HepG2 (cell line): Measurements from ENCODE around the gene TAAR9. TPM values are rescaled to one million over a fixed set of nuclear protein-coding genes. Genes with fewer than 3 reads are reported as not detected.
A peak's percentile ranks its signal among the peaks of the same experiment; 100 is the strongest.

Experiments used
- ATAC-seq: fragments of 200-7000 bp; cut with Tn5 transposase; 3 replicates; pipeline ENCODE4 v1.9.1; 2020; ENCODE audit warnings: mild to moderate bottlenecking, moderate library complexity
- BruUV-seq: library from RNA; stranded (reverse); fragments of 400-500 nt; replicated peaks from 2 replicates; lab custom pipeline; 2021; lab: Mats Ljungman, UMichigan
- CTCF ChIA-PET: fragments of 300-600 bp; formaldehyde crosslinking; extraction: SDS; loops from one replicate; lab custom pipeline; 2021; ENCODE audit warnings: low total read pairs, inconsistent platforms, low intra/inter-chr PET ratio; lab: Yijun Ruan, JAX
- POLR2A ChIA-PET: fragments of 350-600 bp; sonication (Branson Sonifier 250); formaldehyde crosslinking; loops from one replicate; lab custom pipeline; 2020; ENCODE audit warnings: antibody characterized with exemption, inconsistent platforms; lab: Yijun Ruan, JAX
- DNase-seq: peaks from one replicate; pipeline ENCODE4 v3.0.0-alpha.2; 2015; ENCODE audit warnings: low spot score
- FAIRE-seq: peaks from 3 replicates; lab custom pipeline; 2011; peaks lifted over from hg19 to GRCh38; lab: Jason Lieb, UNC
- H2AFZ ChIP-seq: one replicate; pipeline ENCODE4 v1.6.1; 2011; ENCODE audit warnings: low read length, inconsistent platforms
- H3K27ac ChIP-seq: fragments of 300-600 bp; 3 replicates; pipeline ENCODE4 v1.8.0; 2011; ENCODE audit warnings: mixed run types, mild to moderate bottlenecking, mixed read lengths, low read length, inconsistent platforms; ENCODE audit not compliant: insufficient read depth; ENCODE audit errors: extremely low read length
- H3K27me3 ChIP-seq, 2 experiments: fragments of 200-600 bp in 1 of 2; 2 replicates in 1 of 2; 3 replicates in 1 of 2; pipeline versions ENCODE4 v1.6.0 to v1.8.0; 2011; ENCODE audit warnings: low read length in 2 of 2, mild to moderate bottlenecking in 2 of 2, moderate library complexity in 2 of 2, inconsistent platforms in 1 of 2; ENCODE audit not compliant: insufficient read depth in 2 of 2, control insufficient read depth in 1 of 2
- H3K36me3 ChIP-seq, 2 experiments: fragments of 200-600 bp in 1 of 2; replicated peaks in 1 of 2; 2 replicates in 1 of 2; 3 replicates in 1 of 2; pipeline versions ENCODE4 v1.5.1 to v1.8.0; 2011; ENCODE audit warnings: low read length in 2 of 2, inconsistent platforms in 1 of 2; ENCODE audit not compliant: insufficient read depth in 2 of 2, control insufficient read depth in 1 of 2
- H3K4me1 ChIP-seq: 2 replicates; pipeline ENCODE4 v1.5.1; 2012; ENCODE audit warnings: low read length, inconsistent platforms; ENCODE audit not compliant: insufficient read depth
- H3K4me2 ChIP-seq: 2 replicates; pipeline ENCODE4 v1.6.0; 2011; ENCODE audit warnings: low read depth, low read length, inconsistent platforms
- H3K4me3 ChIP-seq, 3 experiments: fragments of 200-600 bp in 1 of 3; sonication (generic), shearing (Covaris generic) in 1 of 3; replicated peaks in 1 of 3; 2 replicates each; pipeline ENCODE4 v1.5.1; 2011 to 2016; ENCODE audit warnings: low read length in 3 of 3, inconsistent platforms in 2 of 3, low read depth in 2 of 3, mild to moderate bottlenecking in 2 of 3, control low read depth in 1 of 3, mixed read lengths in 1 of 3; ENCODE audit not compliant: insufficient read depth in 1 of 3
- H3K79me2 ChIP-seq: one replicate; pipeline ENCODE4 v1.6.1; 2011; ENCODE audit warnings: low read length, inconsistent platforms; ENCODE audit not compliant: insufficient read depth
- H3K9ac ChIP-seq: 2 replicates; pipeline ENCODE4 v1.6.0; 2011; ENCODE audit warnings: mild to moderate bottlenecking, low read depth, low read length, inconsistent platforms; ENCODE audit not compliant: insufficient read depth
- H3K9me3 ChIP-seq: 2 replicates; pipeline ENCODE4 v1.5.1; 2012; ENCODE audit warnings: mild to moderate bottlenecking, low read length
- H4K20me1 ChIP-seq: 2 replicates; pipeline ENCODE4 v1.6.0; 2011; ENCODE audit warnings: inconsistent platforms, mild to moderate bottlenecking, low read length, moderate library complexity; ENCODE audit not compliant: insufficient read depth
- ASH2L ChIP-seq: fragments of 300-600, 200-600 bp; sonication (generic); IDR thresholded peaks from 2 replicates; pipeline ENCODE4 v1.7.0; 2017; ENCODE audit warnings: low read depth, mild to moderate bottlenecking, moderate library complexity, mixed read lengths, low read length; ENCODE audit not compliant: insufficient read length
- KLF9 ChIP-seq: IDR thresholded peaks from 2 replicates; pipeline ENCODE4 v1.6.1; 2016; ENCODE audit warnings: low read depth
- SIN3B ChIP-seq: fragments of 150-350 bp; IDR thresholded peaks from 2 replicates; pipeline ENCODE4 v1.6.1; 2014; ENCODE audit warnings: low read length
- SIX1 ChIP-seq: sonication (generic); formaldehyde crosslinking; IDR thresholded peaks from 2 replicates; pipeline ENCODE4 v1.4.0; 2020; ENCODE audit warnings: missing genetic modification reagents, borderline replicate concordance
- ZNF253 ChIP-seq: sonication (generic); formaldehyde crosslinking; IDR thresholded peaks from 2 replicates; pipeline ENCODE4 v1.8.0; 2022; ENCODE audit warnings: mild to moderate bottlenecking, missing genetic modification reagents, borderline replicate concordance
- ZNF296 ChIP-seq: sonication (generic); formaldehyde crosslinking; conservative IDR thresholded peaks from 2 replicates; pipeline ENCODE4 v1.5.0; 2020; ENCODE audit warnings: mild to moderate bottlenecking, missing genetic modification reagents
- ZNF780A ChIP-seq: sonication (generic); formaldehyde crosslinking; IDR thresholded peaks from 2 replicates; pipeline ENCODE4 v1.8.0; 2022; ENCODE audit warnings: mild to moderate bottlenecking, missing genetic modification reagents, moderate library complexity
- ZNF782 ChIP-seq: sonication (generic); formaldehyde crosslinking; IDR thresholded peaks from 2 replicates; pipeline ENCODE4 v1.4.0; 2020; ENCODE audit warnings: missing genetic modification reagents, mild to moderate bottlenecking, borderline replicate concordance
- WGBS: methylation state at CpG from one replicate; pipeline ENCODE4 v1.1.6; 2017; ENCODE audit warnings: low lambda C conversion rate; 5-methylcytosine and 5-hydroxymethylcytosine counted together
- in situ Hi-C: cut with HindIII; loops from 2 replicates; pipeline ENCODE4 v1.10.0; 2017; ENCODE audit warnings: low pct_unique_long_range_greater_than_20kb; ENCODE audit not compliant: extremely low pct_ligation_motif_present
- intact Hi-C: fragments of 100-400 bp; cut with micrococcal nuclease; formaldehyde crosslinking; loops from one replicate; pipeline ENCODE4 v1.10.0; 2022; ENCODE audit not compliant: unreplicated experiment
- polyA plus RNA-seq, 8 experiments: library from polyadenylated mRNA; depleted of rRNA in 3 of 8; stranded (reverse) in 7 of 8; unstranded in 1 of 8; fragments of >200 nt; fragmentation: Illumina TruSeq in 4 of 8; extraction: Trizol in 4 of 8; gene quantifications; 2 replicates each; pipeline versions ENCODE4 v1.2.1 to v1.2.3, GENCODE V29; 2011 to 2016; ENCODE audit warnings: low read depth in 4 of 8, missing spikeins in 1 of 8, mixed read lengths in 1 of 8; ENCODE audit not compliant: insufficient read depth in 1 of 8
- total RNA-seq, 5 experiments: library from RNA; depleted of rRNA; stranded (reverse); fragments of >200 nt; fragmentation: Illumina TruSeq; extraction: Trizol; gene quantifications; 2 replicates each; pipeline ENCODE4 v1.2.3, GENCODE V29; 2016; ENCODE audit warnings: low read depth in 1 of 5
- TF ChIP-seq, protein P1 (sequence below): sonication (generic); formaldehyde crosslinking; IDR thresholded peaks from 2 replicates; pipeline ENCODE4 v1.8.1; 2023; ENCODE audit warnings: mild to moderate bottlenecking, inconsistent platforms, moderate library complexity, missing genetic modification reagents, borderline replicate concordance
- TF ChIP-seq, protein P2 (sequence below): sonication (generic); formaldehyde crosslinking; conservative IDR thresholded peaks from 2 replicates; pipeline ENCODE4 v1.4.0; 2020; ENCODE audit warnings: missing genetic modification reagents
- TF ChIP-seq, protein P3 (sequence below): sonication (generic); formaldehyde crosslinking; IDR thresholded peaks from 2 replicates; pipeline ENCODE4 v1.4.0; 2020; ENCODE audit warnings: mild to moderate bottlenecking, missing genetic modification reagents
- TF ChIP-seq, protein P4 (sequence below): sonication (generic); formaldehyde crosslinking; IDR thresholded peaks from 2 replicates; pipeline ENCODE4 v1.9.0; 2021; ENCODE audit warnings: missing genetic modification reagents, mild to moderate bottlenecking, borderline replicate concordance

Gene TAAR9
- total and polyA plus RNA-seq, 2 of the 13 experiments (the other 11 are each of a cell fraction or from before 2014, with no cell fraction given): 0.07 TPM; not detected in 1

DNA sequence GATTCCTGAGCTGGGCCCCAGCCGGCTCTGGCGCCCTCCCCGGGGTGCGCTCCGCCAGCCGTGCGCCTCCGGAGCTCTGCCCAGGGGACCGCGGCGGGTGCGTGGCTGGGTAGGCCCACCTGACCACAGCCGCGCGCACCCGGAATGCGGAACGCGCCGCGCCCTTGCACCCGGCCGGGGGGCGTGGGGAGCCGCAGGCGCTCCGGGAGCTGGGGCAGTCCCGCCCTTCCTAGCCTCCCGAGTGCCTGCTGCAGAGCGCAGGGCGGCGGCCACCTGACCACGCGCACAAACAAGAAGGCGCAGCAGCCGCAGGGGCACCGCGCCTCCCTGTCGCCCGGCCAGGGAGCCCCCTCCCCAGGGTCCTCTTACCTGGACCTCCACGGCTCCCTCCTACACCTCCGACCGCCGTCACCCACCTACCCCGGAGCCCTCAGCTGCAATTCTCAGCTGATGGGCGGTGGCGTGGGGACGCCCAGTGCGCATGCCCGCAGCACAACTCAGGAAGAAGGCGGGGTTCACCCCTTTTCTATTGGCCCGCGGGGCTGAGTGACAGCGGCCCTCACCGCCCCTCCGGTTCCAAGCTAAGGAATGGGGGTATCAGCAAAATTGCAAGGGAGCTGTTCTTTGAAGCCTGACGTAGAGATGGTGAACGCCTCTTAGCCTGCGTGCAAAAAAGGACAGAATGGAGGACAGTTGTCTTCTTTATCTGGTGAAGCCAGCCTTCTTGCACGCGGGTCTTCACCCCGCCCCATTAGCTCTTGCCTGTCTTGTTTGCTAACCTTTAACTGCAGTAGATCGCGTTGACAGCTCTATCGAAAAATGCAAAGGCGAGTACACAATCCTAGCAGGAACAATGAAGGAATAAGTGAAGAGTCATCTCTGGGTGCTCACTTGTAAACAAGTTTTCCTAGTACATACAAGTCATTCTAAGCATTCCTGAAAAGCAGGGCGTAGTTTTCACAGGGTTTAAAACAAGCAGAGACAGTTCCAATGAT is 25.1 kb upstream of the TAAR9 start, which contains the start of gene STX7:
TSS of gene STX7 (minus strand) at position 479 of the 995 bp plus-strand sequence. CDS start 9,586 bp downstream, outside the sequence.
- peak; percentile 95 for ATAC-seq
- in situ Hi-C loops (no loop called here), intact Hi-C loops (loop anchor here (5.0 to 10.0 kb wide), 3 partner anchors 299 to 1439 kb away; partner anchors contain the start of genes RPS12 and TBPL1)
- TSS peak; percentile 54 for BruUV-seq
- H3K9ac ChIP-seq: peak within 1 kb of the TSS; percentile 76
- peaks cover 0 to 5% of the 10 kb centered on the region in 2 experiments; a peak in 3 of 5 replicates for H3K36me3 ChIP-seq
- peaks cover 28% of the 10 kb centered on the region for H3K4me1 ChIP-seq
- no peaks in the 10 kb centered on the region for H3K9me3 ChIP-seq
- DNase-seq: peak; percentile 91
- peak within 1 kb of the TSS; percentile 92 for H3K4me2 ChIP-seq
- FAIRE-seq: peak; percentile 64
- under 1% methylated on average over 29 of the region's 67 CpGs for WGBS
- no peaks in the 10 kb centered on the region for H3K27me3 ChIP-seq
- peak within 1 kb of the TSS; percentile 66 for H3K27ac ChIP-seq
- H4K20me1 ChIP-seq: peaks cover 7% of the 10 kb centered on the region; the same call in 1 of the 2 replicates
- CTCF ChIA-PET: no interaction called here
- peak within 1 kb of the TSS; percentile 85 for H2AFZ ChIP-seq
- H3K4me3 ChIP-seq: peak within 1 kb of the TSS; percentile 82 to 89 (median 88)
- H3K79me2 ChIP-seq: peaks cover 33% of the 10 kb centered on the region
- POLR2A ChIA-PET: interaction anchor here (0.9 to 1.7 kb wide), 7 partner anchors 10 to 561 kb away, joined by 3 to 23 read pairs (median 7); partner anchors contain the start of genes CCN2, RPS12 and SLC18B1
- no peak for TF ChIP-seq KLF9 (CRISPR knock-in tag)
- TF ChIP-seq, protein P1, sequence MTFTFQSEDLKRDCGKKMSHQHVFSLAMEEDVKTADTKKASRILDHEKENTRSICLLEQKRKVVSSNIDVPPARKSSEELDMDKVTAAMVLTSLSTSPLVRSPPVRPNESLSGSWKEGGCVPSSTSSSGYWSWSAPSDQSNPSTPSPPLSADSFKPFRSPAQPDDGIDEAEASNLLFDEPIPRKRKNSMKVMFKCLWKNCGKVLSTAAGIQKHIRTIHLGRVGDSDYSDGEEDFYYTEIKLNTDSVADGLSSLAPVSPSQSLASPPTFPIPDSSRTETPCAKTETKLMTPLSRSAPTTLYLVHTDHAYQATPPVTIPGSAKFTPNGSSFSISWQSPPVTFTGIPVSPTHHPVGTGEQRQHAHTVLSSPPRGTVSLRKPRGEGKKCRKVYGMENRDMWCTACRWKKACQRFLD (CRISPR knock-in tag): peak; percentile 63
- TF ChIP-seq ZNF253: peak; percentile 24; the same call in 1 of the 2 replicates
- no peak for TF ChIP-seq SIN3B
- TF ChIP-seq ZNF780A (CRISPR knock-in tag): no peak
- TF ChIP-seq, protein P2, sequence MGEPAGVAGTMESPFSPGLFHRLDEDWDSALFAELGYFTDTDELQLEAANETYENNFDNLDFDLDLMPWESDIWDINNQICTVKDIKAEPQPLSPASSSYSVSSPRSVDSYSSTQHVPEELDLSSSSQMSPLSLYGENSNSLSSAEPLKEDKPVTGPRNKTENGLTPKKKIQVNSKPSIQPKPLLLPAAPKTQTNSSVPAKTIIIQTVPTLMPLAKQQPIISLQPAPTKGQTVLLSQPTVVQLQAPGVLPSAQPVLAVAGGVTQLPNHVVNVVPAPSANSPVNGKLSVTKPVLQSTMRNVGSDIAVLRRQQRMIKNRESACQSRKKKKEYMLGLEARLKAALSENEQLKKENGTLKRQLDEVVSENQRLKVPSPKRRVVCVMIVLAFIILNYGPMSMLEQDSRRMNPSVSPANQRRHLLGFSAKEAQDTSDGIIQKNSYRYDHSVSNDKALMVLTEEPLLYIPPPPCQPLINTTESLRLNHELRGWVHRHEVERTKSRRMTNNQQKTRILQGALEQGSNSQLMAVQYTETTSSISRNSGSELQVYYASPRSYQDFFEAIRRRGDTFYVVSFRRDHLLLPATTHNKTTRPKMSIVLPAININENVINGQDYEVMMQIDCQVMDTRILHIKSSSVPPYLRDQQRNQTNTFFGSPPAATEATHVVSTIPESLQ (CRISPR knock-in tag): peak; percentile 18; the same call in 1 of the 2 replicates
- peak; percentile 87 for TF ChIP-seq ASH2L
- TF ChIP-seq ZNF782 (CRISPR knock-in tag): peak; percentile 50; the same call in 1 of the 2 replicates
- TF ChIP-seq, protein P3, sequence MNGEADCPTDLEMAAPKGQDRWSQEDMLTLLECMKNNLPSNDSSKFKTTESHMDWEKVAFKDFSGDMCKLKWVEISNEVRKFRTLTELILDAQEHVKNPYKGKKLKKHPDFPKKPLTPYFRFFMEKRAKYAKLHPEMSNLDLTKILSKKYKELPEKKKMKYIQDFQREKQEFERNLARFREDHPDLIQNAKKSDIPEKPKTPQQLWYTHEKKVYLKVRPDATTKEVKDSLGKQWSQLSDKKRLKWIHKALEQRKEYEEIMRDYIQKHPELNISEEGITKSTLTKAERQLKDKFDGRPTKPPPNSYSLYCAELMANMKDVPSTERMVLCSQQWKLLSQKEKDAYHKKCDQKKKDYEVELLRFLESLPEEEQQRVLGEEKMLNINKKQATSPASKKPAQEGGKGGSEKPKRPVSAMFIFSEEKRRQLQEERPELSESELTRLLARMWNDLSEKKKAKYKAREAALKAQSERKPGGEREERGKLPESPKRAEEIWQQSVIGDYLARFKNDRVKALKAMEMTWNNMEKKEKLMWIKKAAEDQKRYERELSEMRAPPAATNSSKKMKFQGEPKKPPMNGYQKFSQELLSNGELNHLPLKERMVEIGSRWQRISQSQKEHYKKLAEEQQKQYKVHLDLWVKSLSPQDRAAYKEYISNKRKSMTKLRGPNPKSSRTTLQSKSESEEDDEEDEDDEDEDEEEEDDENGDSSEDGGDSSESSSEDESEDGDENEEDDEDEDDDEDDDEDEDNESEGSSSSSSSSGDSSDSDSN (CRISPR knock-in tag): peak; percentile 98
- no peak for TF ChIP-seq ZNF296 (CRISPR knock-in tag)
- no peak for TF ChIP-seq SIX1 (CRISPR knock-in tag)
- TF ChIP-seq, protein P4, sequence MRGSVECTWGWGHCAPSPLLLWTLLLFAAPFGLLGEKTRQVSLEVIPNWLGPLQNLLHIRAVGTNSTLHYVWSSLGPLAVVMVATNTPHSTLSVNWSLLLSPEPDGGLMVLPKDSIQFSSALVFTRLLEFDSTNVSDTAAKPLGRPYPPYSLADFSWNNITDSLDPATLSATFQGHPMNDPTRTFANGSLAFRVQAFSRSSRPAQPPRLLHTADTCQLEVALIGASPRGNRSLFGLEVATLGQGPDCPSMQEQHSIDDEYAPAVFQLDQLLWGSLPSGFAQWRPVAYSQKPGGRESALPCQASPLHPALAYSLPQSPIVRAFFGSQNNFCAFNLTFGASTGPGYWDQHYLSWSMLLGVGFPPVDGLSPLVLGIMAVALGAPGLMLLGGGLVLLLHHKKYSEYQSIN: no peak
